KMS-11 (cell line): Measurements from ENCODE around the gene TENM4.
A peak's percentile ranks its signal among the peaks of the same experiment; 100 is the strongest.

Experiments used
- H2AFZ ChIP-seq: fragments of 200-600 bp; sonication (generic); 2 replicates; pipeline ENCODE4 v1.6.1; 2016; ENCODE audit warnings: antibody characterized with exemption, mixed run types, low read depth
- H3K27ac ChIP-seq: fragments of 200-600 bp; sonication (generic); 2 replicates; pipeline ENCODE4 v1.6.1; 2016; ENCODE audit warnings: mild to moderate bottlenecking, mixed run types
- H3K27me3 ChIP-seq: fragments of 200-600 bp; sonication (generic); 2 replicates; pipeline ENCODE4 v1.6.1; 2017; ENCODE audit warnings: mild to moderate bottlenecking, low read depth, mixed run types, moderate library complexity; ENCODE audit not compliant: insufficient read depth
- H3K36me3 ChIP-seq: fragments of 200-600 bp; sonication (generic); 2 replicates; pipeline ENCODE4 v1.6.1; 2017; ENCODE audit warnings: mild to moderate bottlenecking, mixed run types; ENCODE audit not compliant: insufficient read depth
- H3K4me1 ChIP-seq: fragments of 200-600 bp; sonication (generic); 2 replicates; pipeline ENCODE4 v1.6.1; 2016; ENCODE audit warnings: mild to moderate bottlenecking, low read depth, mixed run types; ENCODE audit not compliant: poor library complexity, severe bottlenecking
- H3K4me2 ChIP-seq: fragments of 200-600 bp; sonication (generic); 2 replicates; pipeline ENCODE4 v1.7.0; 2016; ENCODE audit warnings: mild to moderate bottlenecking, mixed run types
- H3K4me3 ChIP-seq: fragments of 200-600 bp; sonication (generic); IDR thresholded peaks from 2 replicates; pipeline ENCODE4 v1.6.1; 2017; ENCODE audit warnings: low read depth, low read length, mixed read lengths; ENCODE audit not compliant: insufficient read depth
- H3K79me2 ChIP-seq: fragments of 200-600 bp; sonication (generic); 2 replicates; pipeline ENCODE4 v1.6.1; 2016; ENCODE audit warnings: low read depth, mixed run types; ENCODE audit not compliant: insufficient read depth
- H3K9ac ChIP-seq: fragments of 200-600 bp; sonication (generic); 2 replicates; pipeline ENCODE4 v1.6.1; 2016; ENCODE audit warnings: mild to moderate bottlenecking, mixed run types
- H4K20me1 ChIP-seq: fragments of 200-600 bp; sonication (generic); 2 replicates; pipeline ENCODE4 v1.6.1; 2016; ENCODE audit warnings: mild to moderate bottlenecking, mixed run types; ENCODE audit not compliant: insufficient read depth
- TF ChIP-seq, protein P1 (sequence below): fragments of 200-600 bp; sonication (generic); conservative IDR thresholded peaks from 2 replicates; pipeline ENCODE4 v1.6.1; 2017; ENCODE audit warnings: low read depth, mild to moderate bottlenecking, antibody characterized with exemption, low read length, moderate library complexity, mixed read lengths

The TENM4 gene

DNA sequence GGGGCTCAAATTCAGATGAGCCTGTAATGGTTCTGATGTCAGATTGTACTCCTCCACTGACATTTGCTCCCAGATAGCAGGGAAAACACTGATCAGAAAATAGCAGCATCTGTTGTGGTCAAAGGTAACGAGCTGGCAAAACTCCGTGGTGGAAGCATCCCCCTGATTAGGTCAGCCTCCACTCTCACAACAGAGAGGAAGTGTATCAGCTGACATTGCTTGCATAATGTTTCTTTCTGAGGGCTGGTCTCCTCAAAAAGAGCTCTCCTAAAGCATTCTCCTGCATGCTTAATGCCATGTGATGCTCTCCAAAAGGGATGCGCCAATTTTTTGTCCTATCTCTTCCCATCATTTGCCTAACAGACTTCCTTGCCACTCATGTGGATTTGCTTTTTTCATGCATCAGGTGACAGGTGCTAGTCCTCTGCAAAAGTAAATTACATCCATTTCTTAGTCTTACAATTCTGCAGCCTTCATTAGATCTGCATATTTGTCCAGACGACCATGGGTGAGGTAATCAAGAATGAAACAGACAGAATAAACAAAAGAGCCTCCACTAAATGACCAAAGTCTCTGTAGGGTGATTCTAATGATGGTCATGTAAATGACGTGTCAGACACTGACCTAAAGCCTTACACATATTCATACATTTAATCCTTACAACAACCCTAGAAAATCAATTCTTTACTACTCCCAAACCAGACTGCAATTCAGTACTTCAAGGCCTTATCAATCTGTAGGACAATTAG lies 6.4 kb upstream of the TENM4 start:
- Histone ChIP-seq H3K4me1 (peaks cover 9% of the 10 kb centered on the region), H3K27me3 (no peaks in the 10 kb centered on the region), H4K20me1 (no peaks in the 10 kb centered on the region), H3K4me3 (no peak overlapping the region), H3K36me3 (no peaks in the 10 kb centered on the region), H3K79me2 (no peaks in the 10 kb centered on the region), H3K9ac (no peak overlapping the region), H3K27ac (no peak overlapping the region), H2AFZ (no peak overlapping the region), H3K4me2 (no peak overlapping the region)
- TF ChIP-seq, protein P1, sequence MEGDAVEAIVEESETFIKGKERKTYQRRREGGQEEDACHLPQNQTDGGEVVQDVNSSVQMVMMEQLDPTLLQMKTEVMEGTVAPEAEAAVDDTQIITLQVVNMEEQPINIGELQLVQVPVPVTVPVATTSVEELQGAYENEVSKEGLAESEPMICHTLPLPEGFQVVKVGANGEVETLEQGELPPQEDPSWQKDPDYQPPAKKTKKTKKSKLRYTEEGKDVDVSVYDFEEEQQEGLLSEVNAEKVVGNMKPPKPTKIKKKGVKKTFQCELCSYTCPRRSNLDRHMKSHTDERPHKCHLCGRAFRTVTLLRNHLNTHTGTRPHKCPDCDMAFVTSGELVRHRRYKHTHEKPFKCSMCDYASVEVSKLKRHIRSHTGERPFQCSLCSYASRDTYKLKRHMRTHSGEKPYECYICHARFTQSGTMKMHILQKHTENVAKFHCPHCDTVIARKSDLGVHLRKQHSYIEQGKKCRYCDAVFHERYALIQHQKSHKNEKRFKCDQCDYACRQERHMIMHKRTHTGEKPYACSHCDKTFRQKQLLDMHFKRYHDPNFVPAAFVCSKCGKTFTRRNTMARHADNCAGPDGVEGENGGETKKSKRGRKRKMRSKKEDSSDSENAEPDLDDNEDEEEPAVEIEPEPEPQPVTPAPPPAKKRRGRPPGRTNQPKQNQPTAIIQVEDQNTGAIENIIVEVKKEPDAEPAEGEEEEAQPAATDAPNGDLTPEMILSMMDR: no peak

GRCh38 chr11:79444923-79445322 lies 4.1 kb upstream of the TENM4 start:
- H3K9ac ChIP-seq: no peak overlapping the region
- TF ChIP-seq, protein P1: no peak
- no peak overlapping the region for H3K4me2 ChIP-seq
- H3K4me3 ChIP-seq: no peak overlapping the region
- no peak overlapping the region for H3K27ac ChIP-seq
- no peaks in the 10 kb centered on the region for H3K36me3 ChIP-seq
- H3K79me2 ChIP-seq: no peaks in the 10 kb centered on the region
- H4K20me1 ChIP-seq: no peaks in the 10 kb centered on the region
- peaks cover 14% of the 10 kb centered on the region for H3K4me1 ChIP-seq
- H3K27me3 ChIP-seq: peaks cover 4% of the 10 kb centered on the region; the same call in 1 of the 2 replicates
- no peak overlapping the region for H2AFZ ChIP-seq

DNA sequence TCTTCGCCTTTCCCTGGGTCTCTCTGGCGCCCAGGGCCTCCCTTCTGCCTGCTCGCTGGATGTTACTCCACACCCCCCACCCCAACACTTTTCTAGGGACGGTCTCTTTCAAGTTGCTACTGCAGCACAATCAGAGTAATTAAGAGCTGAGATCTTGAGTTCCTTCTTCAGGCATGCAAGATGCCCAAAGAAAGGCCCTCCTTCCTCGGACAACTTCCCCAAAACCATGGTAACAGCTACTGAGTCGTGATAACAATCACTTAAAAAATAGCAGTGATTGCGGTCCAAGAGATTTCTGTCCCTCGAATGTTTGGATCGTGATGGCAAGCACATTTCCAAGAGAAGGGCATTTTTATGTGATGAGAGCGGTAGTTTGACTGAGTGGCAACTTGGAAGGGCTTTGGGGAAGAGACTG lies 638 bp upstream of the TENM4 start:
- Histone ChIP-seq H3K9ac (no peak overlapping the region), H3K79me2 (no peaks in the 10 kb centered on the region), H3K27ac (no peak overlapping the region), H3K4me3 (no peak overlapping the region), H4K20me1 (no peaks in the 10 kb centered on the region), H3K27me3 (peaks cover 30% of the 10 kb centered on the region), H3K4me1 (peaks cover 11% of the 10 kb centered on the region), H2AFZ (peak overlapping the region; percentile 94; the same call in 1 of the 2 replicates), H3K4me2 (peak overlapping the region; percentile 99), H3K36me3 (no peaks in the 10 kb centered on the region)
- TF ChIP-seq, protein P1: no peak

GRCh38 chr11:79439886-79440570 lies 802 bp downstream of the TENM4 start:
- Histone ChIP-seq H3K4me3 (no peak overlapping the region), H4K20me1 (no peaks in the 10 kb centered on the region), H3K36me3 (no peaks in the 10 kb centered on the region), H3K4me1 (peaks cover 11% of the 10 kb centered on the region), H3K27me3 (peaks cover 34% of the 10 kb centered on the region), H2AFZ (peak overlapping the region; percentile 94), H3K9ac (peak overlapping the region; percentile 1; the same call in 1 of the 2 replicates), H3K4me2 (peak overlapping the region; percentile 99), H3K79me2 (no peaks in the 10 kb centered on the region), H3K27ac (no peak overlapping the region)
- TF ChIP-seq, protein P1: no peak
